Endodermal cell (in vitro differentiated cells): ENCODE results near the gene GUCY2F. TPM values are rescaled to one million over a fixed set of nuclear protein-coding genes. Genes with fewer than 3 reads are reported as not detected.

ENCODE experiments used
- DNase-seq: peaks from one replicate; pipeline ENCODE4 v3.0.0-alpha.2; 2017
- H3K27ac ChIP-seq: 2 replicates; pipeline ENCODE4 v1.5.1; 2013; ENCODE audit warnings: mild to moderate bottlenecking, low read depth, low read length, moderate library complexity
- H3K27me3 ChIP-seq: 2 replicates; pipeline ENCODE4 v1.6.1; 2013; ENCODE audit warnings: mild to moderate bottlenecking, low read length, moderate library complexity; ENCODE audit not compliant: insufficient read depth, control insufficient read depth, poor library complexity, severe bottlenecking
- H3K36me3 ChIP-seq: 2 replicates; pipeline ENCODE4 v1.7.0; 2013; ENCODE audit warnings: mild to moderate bottlenecking, low read length, moderate library complexity; ENCODE audit not compliant: control insufficient read depth, insufficient read depth
- H3K4me1 ChIP-seq: one replicate; pipeline ENCODE4 v1.7.0; 2013; ENCODE audit warnings: low read length; ENCODE audit not compliant: control insufficient read depth, insufficient read depth
- H3K4me3 ChIP-seq: 2 replicates; pipeline ENCODE4 v1.5.1; 2013; ENCODE audit warnings: mild to moderate bottlenecking, low read length, moderate library complexity
- H3K9ac ChIP-seq: 2 replicates; pipeline ENCODE4 v1.6.1; 2013; ENCODE audit warnings: mild to moderate bottlenecking, low read length, moderate library complexity; ENCODE audit not compliant: poor library complexity, severe bottlenecking; ENCODE audit errors: extremely low read depth
- H3K9me3 ChIP-seq: 2 replicates; pipeline ENCODE4 v1.6.1; 2013; ENCODE audit warnings: mild to moderate bottlenecking, low read length, moderate library complexity; ENCODE audit not compliant: control insufficient read depth
- H3K27ac Mint-ChIP-seq: 2 replicates; pipeline ENCODE4 v1.8.0; 2020; ENCODE audit warnings: mixed read lengths
- H3K27me3 Mint-ChIP-seq: 2 replicates; pipeline ENCODE4 v1.8.0; 2021; ENCODE audit warnings: mild to moderate bottlenecking, mixed read lengths; ENCODE audit not compliant: insufficient read depth
- H3K36me3 Mint-ChIP-seq: 2 replicates; pipeline ENCODE4 v1.8.0; 2020; ENCODE audit warnings: low read depth, mixed read lengths
- H3K4me1 Mint-ChIP-seq: 2 replicates; pipeline ENCODE4 v1.8.0; 2020; ENCODE audit warnings: mixed read lengths
- H3K4me3 Mint-ChIP-seq: 2 replicates; pipeline ENCODE4 v1.8.0; 2020; ENCODE audit warnings: mild to moderate bottlenecking, moderate library complexity, mixed read lengths
- H3K9me3 Mint-ChIP-seq: 2 replicates; pipeline ENCODE4 v1.8.0; 2020; ENCODE audit warnings: mild to moderate bottlenecking, mixed read lengths
- CTCF ChIP-seq: fragments of 200-600 bp; sonication (generic); conservative IDR thresholded peaks from 2 replicates; pipeline ENCODE4 v1.5.0; 2021; ENCODE audit warnings: antibody characterized with exemption, mild to moderate bottlenecking
- WGBS, 2 experiments: methylation state at CpG; one replicate each; pipeline versions ENCODE4 v1.1.5 to v1.1.7; 2013; ENCODE audit warnings: missing lambda C conversion rate in 2 of 2, mixed read lengths in 1 of 2; ENCODE audit not compliant: insufficient coverage in 1 of 2, insufficient read length in 1 of 2; 5-methylcytosine and 5-hydroxymethylcytosine counted together
- total RNA-seq, 2 donors: library from RNA; stranded (reverse); fragmentation: NEBNext Ultra II Directional in 1 of 2; extraction: Animal tissue kit (Norgen Biotek cat#: 25700) in 1 of 2; gene quantifications; 2 replicates in 1 of 2; 3 replicates in 1 of 2; pipeline ENCODE4 v1.2.1, GENCODE V29; 2021

GUCY2F gene
- total RNA-seq, 2 donors from 2014 or later = 0.09 TPM; not detected in 1

- no peak overlapping the region for H3K4me3 ChIP-seq
- no peak overlapping the region for H3K4me3 Mint-ChIP-seq
- H3K36me3 Mint-ChIP-seq = no peaks in the 10 kb centered on the region
- H3K27me3 Mint-ChIP-seq = no peaks in the 10 kb centered on the region
- H3K4me1 ChIP-seq = no peaks in the 10 kb centered on the region
- no peak overlapping the region for H3K9ac ChIP-seq
- WGBS, 2 experiments = 85% methylated on average over 2 of the region's 2 CpGs; no CpG with 5 or more reads in 1 of the 2 experiments
- no peak for DNase-seq
- H3K36me3 ChIP-seq = no peaks in the 10 kb centered on the region
- no peaks in the 10 kb centered on the region for H3K9me3 ChIP-seq
- H3K27me3 ChIP-seq = no peaks in the 10 kb centered on the region
- H3K4me1 Mint-ChIP-seq = peaks cover 40% of the 10 kb centered on the region
- no peaks in the 10 kb centered on the region for H3K9me3 Mint-ChIP-seq
- no peak for TF ChIP-seq CTCF
- H3K27ac Mint-ChIP-seq = no peak overlapping the region
- H3K27ac ChIP-seq = no peak overlapping the region
These were observed 108.4 kb downstream of the GUCY2F start for GRCh38 chrX:109373468-109373867.

GRCh38 chrX:109372716-109373115, 109.2 kb downstream of the GUCY2F start:
- no peak overlapping the region for H3K9ac ChIP-seq
- 90% methylated on average over 2 of the region's 2 CpGs; no CpG with 5 or more reads in 1 of the 2 experiments for WGBS, 2 experiments
- no peaks in the 10 kb centered on the region for H3K36me3 ChIP-seq
- DNase-seq = no peak
- H3K36me3 Mint-ChIP-seq = no peaks in the 10 kb centered on the region
- H3K4me1 ChIP-seq = no peaks in the 10 kb centered on the region
- H3K27me3 Mint-ChIP-seq = no peaks in the 10 kb centered on the region
- no peak for TF ChIP-seq CTCF
- H3K4me3 Mint-ChIP-seq = no peak overlapping the region
- H3K4me3 ChIP-seq = no peak overlapping the region
- H3K9me3 Mint-ChIP-seq = no peaks in the 10 kb centered on the region
- H3K4me1 Mint-ChIP-seq = peaks cover 34% of the 10 kb centered on the region
- H3K27me3 ChIP-seq = no peaks in the 10 kb centered on the region
- H3K9me3 ChIP-seq = no peaks in the 10 kb centered on the region
- peak overlapping the region; percentile 47 for H3K27ac Mint-ChIP-seq
- H3K27ac ChIP-seq = no peak overlapping the region

GRCh38 chrX:109372291-109372690, 109.6 kb downstream of the GUCY2F start:
- whole genome bisulfite sequencing, 2 experiments = 63% methylated on average over 1 of the region's 1 CpG; no CpG with 5 or more reads in 1 of the 2 experiments
- no peaks in the 10 kb centered on the region for H3K36me3 ChIP-seq
- Mint-ChIP-seq H3K36me3 (no peaks in the 10 kb centered on the region), H3K4me3 (no peak overlapping the region), H3K4me1 (peaks cover 32% of the 10 kb centered on the region), H3K9me3 (no peaks in the 10 kb centered on the region), H3K27ac (no peak overlapping the region), H3K27me3 (no peaks in the 10 kb centered on the region)
- DNase-seq = no peak
- no peaks in the 10 kb centered on the region for H3K27me3 ChIP-seq
- no peaks in the 10 kb centered on the region for H3K9me3 ChIP-seq
- H3K4me1 ChIP-seq = no peaks in the 10 kb centered on the region
- no peak overlapping the region for H3K4me3 ChIP-seq
- no peak overlapping the region for H3K27ac ChIP-seq
- no peak for TF ChIP-seq CTCF
- no peak overlapping the region for H3K9ac ChIP-seq
